ENCODE data around the gene ISL1.

DNA sequence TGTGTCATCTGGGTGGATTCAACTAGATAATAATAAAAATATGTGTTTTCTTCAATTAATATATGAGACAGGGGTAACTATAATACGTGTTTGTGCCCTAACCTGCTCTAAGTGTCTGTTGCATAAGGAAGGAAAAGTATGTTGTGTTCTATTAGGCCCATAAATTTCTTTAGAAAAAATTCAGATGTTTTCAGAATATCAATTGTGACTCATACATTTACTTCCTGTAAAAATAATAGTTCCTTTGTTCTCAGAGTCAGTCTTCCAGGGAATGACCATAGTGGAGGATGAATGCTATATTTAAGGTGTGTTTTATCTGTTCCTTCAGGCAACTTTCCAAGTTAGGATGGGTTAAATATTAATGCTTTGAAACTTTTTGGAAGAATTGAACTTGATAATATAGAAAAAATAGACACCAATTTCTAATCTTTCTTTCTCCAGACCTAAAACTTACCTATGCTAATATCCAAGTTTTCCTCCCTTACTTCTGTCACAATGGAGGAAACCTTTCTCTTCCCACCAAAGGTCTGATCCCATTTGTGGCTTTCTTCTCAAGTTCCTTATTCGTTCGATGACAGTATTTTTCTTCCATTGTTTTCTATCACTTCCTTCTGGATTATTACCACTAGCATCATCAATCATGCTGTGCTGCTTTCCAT, 49.9 kb downstream of the ISL1 start:
- TF ChIP-seq YY1 (IDR thresholded peaks at IDR 0.05; ENCODE audit: insufficient read depth, insufficient read length) (no peak), ZNF274 (IDR thresholded peaks at IDR 0.05; ENCODE audit: low read depth, low read length) (no peak), SUZ12 (IDR thresholded peaks at IDR 0.05; ENCODE audit: extremely low read depth, insufficient read depth, insufficient read length) (no peak)
